Left lung (tissue), 10 donors: ENCODE measurements around the gene RRBP1. TPM values are rescaled to one million over a fixed set of nuclear protein-coding genes. Genes with fewer than 3 reads are reported as not detected.

Experiments used
- ATAC-seq: fragments of 200-7000 bp; cut with Tn5 transposase; one replicate; pipeline ENCODE4 v1.9.1; 2020; ENCODE audit warnings: moderate library complexity
- DNase-seq, 4 donors: peaks; one replicate each; pipeline ENCODE4 v3.0.0-alpha.2; 2013 to 2020
- H3K27ac ChIP-seq, 2 donors: fragments of 200-600 bp; sonication (generic) in 1 of 2; one replicate each; pipeline versions ENCODE4 v1.5.0 to v1.8.0; 2020 to 2021
- H3K27me3 ChIP-seq, 2 donors: fragments of 200-600 bp; sonication (generic) in 1 of 2; one replicate each; pipeline versions ENCODE4 v1.5.0 to v1.8.0; 2020 to 2021
- H3K36me3 ChIP-seq, 2 donors: fragments of 200-600 bp; sonication (generic) in 1 of 2; one replicate each; pipeline versions ENCODE4 v1.5.0 to v1.8.0; 2020 to 2021
- H3K4me1 ChIP-seq, 2 donors: fragments of 200-600 bp; one replicate each; pipeline ENCODE4 v1.8.0; 2021
- H3K4me3 ChIP-seq, 2 donors: fragments of 200-600 bp; sonication (generic) in 1 of 2; one replicate each; pipeline versions ENCODE4 v1.5.0 to v1.8.0; 2020 to 2021; ENCODE audit warnings: mild to moderate bottlenecking in 1 of 2
- H3K9me3 ChIP-seq, 2 donors: fragments of 200-600 bp; sonication (generic) in 1 of 2; one replicate each; pipeline versions ENCODE4 v1.5.0 to v1.8.0; 2020 to 2021
- CTCF ChIP-seq, 2 donors: fragments of 200-600 bp; sonication (generic) in 1 of 2; IDR thresholded peaks; one replicate each; pipeline versions ENCODE4 v1.5.0 to v1.8.0; 2021; ENCODE audit warnings: antibody characterized with exemption in 2 of 2
- intact Hi-C, 2 donors: fragments of 100-400 bp; cut with DNase I; formaldehyde crosslinking; loops; one replicate each; pipeline versions ENCODE4 v1.11.2 to v1.14.2; 2022
- polyA plus RNA-seq, 6 donors: library from polyadenylated mRNA; unstranded; fragments of 120-200 nt; gene quantifications; one replicate each; pipeline ENCODE4 v1.2.1, GENCODE V29; 2013; ENCODE audit not compliant: insufficient read length in 6 of 6
- total RNA-seq, 2 donors: library from RNA; stranded (reverse); fragmentation: NEBNext Ultra II Directional; extraction: Animal tissue kit (Norgen Biotek cat#: 25700); gene quantifications; one replicate each; pipeline ENCODE4 v1.2.1, GENCODE V29; 2021
- donor health status: DM: no; HTN: yes; CAD: no.
- donor health status: DM: no; HTN: no; CAD: no.

Gene RRBP1
- total and polyA plus RNA-seq, 8 donors, result 110 to 263 (median 131) TPM

GRCh38 chr20:17608701-17609497, 73.1 kb downstream of the RRBP1 start:
- intact Hi-C loops, result no loop called here
- Histone ChIP-seq H3K27ac (peak overlapping the region in 1 of 2 donors; percentile 5), H3K4me3 (no peak overlapping the region), H3K4me1 (peaks cover 16 to 43% of the 10 kb centered on the region in 2 donors), H3K9me3 (no peaks in the 10 kb centered on the region), H3K27me3 (no peaks in the 10 kb centered on the region), H3K36me3 (peaks cover 0 to 80% of the 10 kb centered on the region in 2 donors)
- DNase-seq (no peak), ATAC-seq (no peak)
- TF ChIP-seq CTCF (IDR thresholded peaks at IDR 0.05), result no peak

GRCh38 chr20:17606001-17606400, 76.0 kb downstream of the RRBP1 start:
- Histone ChIP-seq H3K4me3 (no peak overlapping the region), H3K9me3 (no peaks in the 10 kb centered on the region), H3K4me1 (peaks cover 16 to 25% of the 10 kb centered on the region in 2 donors), H3K36me3 (peaks cover 0 to 75% of the 10 kb centered on the region in 2 donors), H3K27ac (peak overlapping the region; percentile 9 to 47), H3K27me3 (no peaks in the 10 kb centered on the region)
- TF ChIP-seq CTCF (IDR thresholded peaks at IDR 0.05), result no peak
- DNase-seq (no peak), ATAC-seq (no peak)
- intact Hi-C loops, result no loop called here

DNA sequence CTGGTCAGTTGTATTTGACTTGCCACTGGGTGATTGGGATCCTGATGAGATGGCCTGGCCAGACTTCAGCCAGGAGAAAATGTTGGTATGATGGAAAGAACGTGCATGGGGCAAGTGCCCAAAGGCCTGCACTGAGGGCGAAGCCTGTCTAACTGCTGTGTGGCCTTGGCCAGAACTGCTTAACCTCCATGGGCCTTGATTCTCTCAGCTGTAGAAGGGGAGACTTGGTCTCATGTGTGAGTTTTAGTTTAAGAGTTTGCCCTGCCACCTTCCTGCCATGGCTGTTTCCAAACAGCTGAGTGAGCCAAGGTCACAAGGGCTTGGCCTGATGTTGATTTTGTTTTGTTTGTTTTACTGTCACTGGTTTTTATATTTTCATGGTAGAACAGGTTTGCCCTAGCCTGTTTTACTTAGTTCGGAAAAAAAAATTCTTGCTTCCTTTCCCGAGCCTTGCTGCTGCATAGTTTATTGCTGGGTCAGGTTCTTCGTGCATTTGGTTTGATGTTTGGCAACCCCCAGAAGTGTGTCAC, 76.8 kb downstream of the RRBP1 start:
- TF ChIP-seq CTCF (IDR thresholded peaks at IDR 0.05), result no peak

GRCh38 chr20:17602493-17602892, 79.5 kb downstream of the RRBP1 start:
- no peaks in the 10 kb centered on the region for H3K9me3 ChIP-seq
- H3K27me3 ChIP-seq, result no peaks in the 10 kb centered on the region
- peaks cover 0 to 51% of the 10 kb centered on the region in 2 donors for H3K36me3 ChIP-seq
- no peak overlapping the region for H3K27ac ChIP-seq
- ATAC-seq (no peak), DNase-seq (no peak)
- no peak for TF ChIP-seq CTCF (IDR thresholded peaks at IDR 0.05)
- intact Hi-C loops, result no loop called here
- H3K4me1 ChIP-seq, result peaks cover 16 to 40% of the 10 kb centered on the region in 2 donors
- H3K4me3 ChIP-seq, result no peak overlapping the region

More for the DNA sequence above, 76.8 kb downstream of the RRBP1 start:
- ATAC-seq, result peak; percentile 75
- H3K36me3 ChIP-seq, result peaks cover 0 to 73% of the 10 kb centered on the region in 2 donors
- no peaks in the 10 kb centered on the region for H3K27me3 ChIP-seq
- H3K9me3 ChIP-seq, result no peaks in the 10 kb centered on the region
- peak in 1 of 4 donors; percentile 60 for DNase-seq
- H3K27ac ChIP-seq, result peak overlapping the region in 1 of 2 donors; percentile 47
- intact Hi-C loops, result no loop called here
- no peak overlapping the region for H3K4me3 ChIP-seq
- H3K4me1 ChIP-seq, result peaks cover 16 to 22% of the 10 kb centered on the region in 2 donors

DNA sequence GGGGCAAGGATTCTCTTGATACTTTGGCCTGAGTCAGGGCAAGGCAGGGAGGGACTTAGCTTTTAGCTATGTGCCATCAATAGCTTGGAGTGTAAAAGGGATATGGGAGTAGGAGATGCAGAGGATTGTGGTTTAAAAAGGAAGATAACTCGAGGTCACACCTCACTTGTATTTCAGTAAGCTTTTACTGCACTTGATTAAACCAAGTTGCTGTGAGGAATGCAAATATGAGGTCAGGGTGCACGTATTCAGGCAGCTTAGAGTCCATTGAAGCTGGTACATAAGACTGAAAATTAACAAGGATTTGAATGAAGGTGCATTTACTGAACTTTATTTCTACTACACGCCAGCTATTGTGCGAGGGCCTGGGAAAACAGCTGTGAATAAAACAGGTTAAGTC, 80.1 kb downstream of the RRBP1 start:
- DNase-seq (no peak), ATAC-seq (no peak)
- Histone ChIP-seq H3K4me3 (no peak overlapping the region), H3K27me3 (no peaks in the 10 kb centered on the region), H3K27ac (no peak overlapping the region), H3K9me3 (no peaks in the 10 kb centered on the region), H3K4me1 (peaks cover 16 to 46% of the 10 kb centered on the region in 2 donors), H3K36me3 (peaks cover 0 to 47% of the 10 kb centered on the region in 2 donors)
- no peak for TF ChIP-seq CTCF (IDR thresholded peaks at IDR 0.05)
- intact Hi-C loops, result no loop called here
